ENCODE results near the gene PEX26. TPM values are rescaled to one million over a fixed set of nuclear protein-coding genes. Genes with fewer than 3 reads are reported as not detected.
"Not testable (repeated sequence)": the region's sequence is repeated elsewhere in the genome, so short reads cannot be mapped to it uniquely, and the experiment has no call there.

The PEX26 gene
- total and polyA plus RNA-seq, 2 donors (not counting 3 experiments of a cell fraction or from before 2014, with no cell fraction given), result 25.6 to 44.4 TPM

DNA sequence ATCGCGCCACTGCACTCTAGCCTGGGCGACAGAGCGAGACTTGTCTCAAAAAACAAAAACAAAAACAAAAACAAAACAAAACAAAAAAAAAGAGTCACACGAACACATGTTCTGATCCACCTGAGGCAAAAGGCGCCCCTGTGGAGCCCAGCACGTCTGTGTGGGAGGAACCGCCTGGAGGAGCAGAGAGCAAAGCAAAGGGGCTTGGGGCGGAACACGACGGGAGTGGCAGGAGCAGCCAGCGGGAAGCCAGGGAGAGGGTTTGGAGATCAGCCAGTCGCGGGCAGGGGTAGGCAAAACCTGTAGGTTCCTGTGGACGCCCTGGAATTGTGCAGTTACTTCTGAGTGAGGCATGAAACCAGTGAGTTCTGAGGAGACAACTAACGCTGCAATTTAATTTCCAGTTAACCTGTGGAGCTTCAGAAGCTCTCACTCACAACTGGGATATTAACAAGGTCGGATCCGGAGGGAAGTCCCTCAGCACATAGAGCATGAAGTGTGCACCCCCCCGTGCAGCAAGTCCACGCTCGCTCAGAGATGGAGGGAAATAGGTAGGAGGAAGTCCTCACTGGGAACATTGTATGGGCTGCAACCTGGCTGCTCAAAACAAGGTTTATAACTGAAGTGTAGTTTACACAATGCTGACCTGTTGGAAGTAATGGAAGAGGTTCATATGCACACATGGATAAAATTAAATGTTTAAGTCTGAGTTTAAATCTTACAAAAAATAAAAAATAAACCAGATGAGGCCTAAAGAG lies 59.0 kb downstream of the PEX26 start:
- Histone ChIP-seq H3K79me2 (ENCODE audit: control insufficient read depth, insufficient read depth, low read length) (no peaks in the 10 kb centered on the region), H2AFZ (ENCODE audit: low read depth, low read length) (no peak overlapping the region), H3K27ac (ENCODE audit: insufficient read depth, low read depth, low read length) (no peak overlapping the region), H4K20me1 (replicated peaks; ENCODE audit: control insufficient read depth, extremely low read depth, insufficient read depth, low read length) (no peaks in the 10 kb centered on the region), H3K4me1 (ENCODE audit: control insufficient read depth, extremely low read depth, insufficient read depth, low read length) (peaks cover 22% of the 10 kb centered on the region), H3K4me3 (replicated peaks in 1 of 3; ENCODE audit: insufficient read depth in 1 of 3, low read depth in 1 of 3, low read length in 3 of 3) (no peak overlapping the region), H3K4me2 (ENCODE audit: insufficient read depth, low read length) (no peak overlapping the region), H3K27me3 (ENCODE audit: control insufficient read depth in 2 of 2, insufficient read depth in 2 of 2, low read length in 2 of 2) (no peaks in the 10 kb centered on the region), H3K9me3 (replicated peaks; ENCODE audit: control insufficient read depth, insufficient read depth, low read length) (no peaks in the 10 kb centered on the region), H3K9ac (replicated peaks; ENCODE audit: extremely low read depth, insufficient read depth, low read length) (no peak overlapping the region), H3K9me1 (replicated peaks; ENCODE audit: control insufficient read depth, extremely low read depth, insufficient read depth, low read length) (no peaks in the 10 kb centered on the region), H3K36me3 (ENCODE audit: control insufficient read depth in 2 of 2, extremely low read depth in 1 of 2, insufficient read depth in 2 of 2, low read length in 2 of 2) (no peaks in the 10 kb centered on the region)
- dilution Hi-C loops (cut with MboI; ENCODE audit: extremely low pct_ligation_motif_present, low sequenced_read_pairs), result no loop called here
- DNase-seq (ENCODE audit: low read depth, low spot score) (no peak), FAIRE-seq (no peak)
- ChIA-PET CTCF (no interaction called here), POLR2A (no interaction called here)
- TF ChIP-seq MYC (IDR thresholded peaks at IDR 0.05; ENCODE audit: low read depth, low read length), result no peak
- no peak for TF ChIP-seq CTCF (IDR thresholded peaks at IDR 0.05; ENCODE audit: extremely low read depth in 1 of 2, insufficient read depth in 1 of 2, low read depth in 1 of 2, low read length in 2 of 2)
- no peak for TF ChIP-seq JUN (IDR thresholded peaks at IDR 0.05; ENCODE audit: borderline replicate concordance, insufficient read depth, insufficient read length, low read depth)
- TF ChIP-seq FOS (IDR thresholded peaks at IDR 0.05; ENCODE audit: borderline replicate concordance, insufficient read depth, low read length), result no peak
- no peak for TF ChIP-seq POLR2A (IDR thresholded peaks at IDR 0.05; ENCODE audit: low read depth, low read length)
- TF ChIP-seq, protein P1, sequence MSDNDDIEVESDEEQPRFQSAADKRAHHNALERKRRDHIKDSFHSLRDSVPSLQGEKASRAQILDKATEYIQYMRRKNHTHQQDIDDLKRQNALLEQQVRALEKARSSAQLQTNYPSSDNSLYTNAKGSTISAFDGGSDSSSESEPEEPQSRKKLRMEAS (IDR thresholded peaks at IDR 0.05; ENCODE audit: insufficient read depth, insufficient read length), result no peak
- TF ChIP-seq POLR2AphosphoS5 (IDR thresholded peaks at IDR 0.05; ENCODE audit: insufficient read depth, low read depth, low read length), result no peak
- no peak for TF ChIP-seq GATA2 (IDR thresholded peaks at IDR 0.05; ENCODE audit: insufficient read depth, insufficient read length, low read depth, low read length)
- TF ChIP-seq EZH2 (IDR thresholded peaks at IDR 0.05; ENCODE audit: borderline replicate concordance, low read depth, low read length, severe bottlenecking), result no peak
- intact Hi-C loops (cut with micrococcal nuclease), result loop anchor here (5.0 kb wide), 1 partner anchor 44 kb away; no protein-coding TSS in a partner anchor
- no TSS peak for BruUV-seq (replicated peaks)

DNA sequence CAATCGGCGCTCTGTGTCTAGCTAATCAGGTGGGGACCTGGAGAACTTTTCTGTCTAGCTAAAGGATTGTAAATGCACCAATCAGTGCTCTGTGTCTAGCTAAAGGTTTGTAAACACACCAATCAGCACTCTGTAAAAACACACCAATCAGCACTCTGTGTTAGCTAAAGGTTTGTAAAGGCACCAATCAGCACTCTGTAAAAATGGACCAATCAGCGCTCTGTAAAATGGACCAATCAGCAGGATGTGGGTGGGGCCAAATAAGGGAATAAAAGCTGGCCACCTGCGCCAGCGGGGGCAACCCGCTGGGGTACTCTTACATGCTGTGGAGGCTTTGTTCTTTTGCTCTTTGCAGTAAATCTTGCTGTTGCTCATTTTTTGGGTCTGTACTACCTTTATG lies 63.2 kb downstream of the PEX26 start:
- POLR2A ChIA-PET; H3K9ac ChIP-seq (replicated peaks; ENCODE audit: extremely low read depth, insufficient read depth, low read length); DNase-seq (ENCODE audit: low read depth, low spot score); H3K9me3 ChIP-seq (replicated peaks; ENCODE audit: control insufficient read depth, insufficient read depth, low read length); H3K79me2 ChIP-seq (ENCODE audit: control insufficient read depth, insufficient read depth, low read length); BruUV-seq (replicated peaks); H3K27me3 ChIP-seq (ENCODE audit: control insufficient read depth in 2 of 2, insufficient read depth in 2 of 2, low read length in 2 of 2); H3K4me3 ChIP-seq (replicated peaks in 1 of 3; ENCODE audit: insufficient read depth in 1 of 3, low read depth in 1 of 3, low read length in 3 of 3); H3K36me3 ChIP-seq (ENCODE audit: control insufficient read depth in 2 of 2, extremely low read depth in 1 of 2, insufficient read depth in 2 of 2, low read length in 2 of 2); H3K4me2 ChIP-seq (ENCODE audit: insufficient read depth, low read length); intact Hi-C loops (cut with micrococcal nuclease); H4K20me1 ChIP-seq (replicated peaks; ENCODE audit: control insufficient read depth, extremely low read depth, insufficient read depth, low read length); H3K9me1 ChIP-seq (replicated peaks; ENCODE audit: control insufficient read depth, extremely low read depth, insufficient read depth, low read length); FAIRE-seq; dilution Hi-C loops (cut with MboI; ENCODE audit: extremely low pct_ligation_motif_present, low sequenced_read_pairs); H2AFZ ChIP-seq (ENCODE audit: low read depth, low read length); H3K27ac ChIP-seq (ENCODE audit: insufficient read depth, low read depth, low read length): not testable (repeated sequence)
- H3K4me1 ChIP-seq (ENCODE audit: control insufficient read depth, extremely low read depth, insufficient read depth, low read length), result peaks cover 22% of the 10 kb centered on the region
- CTCF ChIA-PET, result interaction anchor here (1.0 to 1.5 kb wide), 2 partner anchors 9 to 17 kb away, joined by 3 read pairs; partner anchors contain the start of gene USP18

Measured in endothelial cell of umbilical vein (primary cell).